HG03060 (cell line): ENCODE data around the gene CSTB.

ENCODE experiments used
- ATAC-seq: cut with Tn5 transposase; IDR thresholded peaks from one replicate; pipeline ENCODE4 v1.9.1; 2021; ENCODE audit warnings: low read depth, moderate number of reproducible peaks; ENCODE audit not compliant: unreplicated experiment

Gene CSTB

DNA sequence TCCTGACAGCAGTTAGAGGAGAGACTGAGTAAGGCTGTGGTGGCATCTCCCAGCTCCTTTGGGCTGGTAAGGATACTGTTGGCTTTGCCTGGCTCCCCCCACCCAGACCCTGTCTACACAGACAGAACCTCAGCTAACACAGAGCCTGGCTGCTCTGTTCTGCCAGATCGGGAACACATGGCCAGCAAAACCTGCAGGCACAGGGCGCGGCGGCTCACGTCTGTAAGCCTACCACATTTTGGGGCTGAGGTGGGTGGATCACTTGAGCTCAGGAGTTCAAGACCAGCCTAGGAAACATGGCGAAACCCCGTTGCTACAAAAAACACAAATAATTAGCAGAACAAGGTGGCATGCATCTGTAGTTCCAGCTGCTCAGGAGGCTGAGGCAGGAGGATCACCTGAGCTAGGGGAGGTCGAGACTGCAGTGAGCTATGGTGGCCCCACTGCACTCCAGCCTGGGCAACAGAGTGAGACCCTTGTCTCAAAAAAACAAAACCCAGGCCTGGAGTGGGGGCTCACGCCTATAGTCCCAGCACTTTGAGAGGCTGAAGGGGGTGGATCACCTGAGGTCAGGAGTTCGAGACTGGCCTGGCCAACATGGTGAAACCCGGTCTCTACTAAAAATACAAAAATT, 6.7 kb downstream of the CSTB start:
- no peak for ATAC-seq

DNA sequence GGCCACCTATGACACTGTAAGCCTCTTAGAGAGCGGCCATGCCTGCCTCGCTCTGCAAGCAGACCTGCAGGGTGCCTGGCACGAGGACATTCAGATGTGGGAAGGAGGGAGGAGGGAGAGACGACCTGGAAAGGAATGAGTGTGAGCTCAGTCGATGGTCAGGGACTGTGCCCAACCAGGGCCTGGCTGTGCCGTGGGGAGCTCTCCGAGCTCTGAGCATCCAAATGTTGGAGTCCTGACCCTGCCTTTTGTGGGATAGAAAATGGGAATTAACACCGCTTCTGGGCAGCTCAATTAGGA, 7.3 kb downstream of the CSTB start:
- no peak for ATAC-seq

DNA sequence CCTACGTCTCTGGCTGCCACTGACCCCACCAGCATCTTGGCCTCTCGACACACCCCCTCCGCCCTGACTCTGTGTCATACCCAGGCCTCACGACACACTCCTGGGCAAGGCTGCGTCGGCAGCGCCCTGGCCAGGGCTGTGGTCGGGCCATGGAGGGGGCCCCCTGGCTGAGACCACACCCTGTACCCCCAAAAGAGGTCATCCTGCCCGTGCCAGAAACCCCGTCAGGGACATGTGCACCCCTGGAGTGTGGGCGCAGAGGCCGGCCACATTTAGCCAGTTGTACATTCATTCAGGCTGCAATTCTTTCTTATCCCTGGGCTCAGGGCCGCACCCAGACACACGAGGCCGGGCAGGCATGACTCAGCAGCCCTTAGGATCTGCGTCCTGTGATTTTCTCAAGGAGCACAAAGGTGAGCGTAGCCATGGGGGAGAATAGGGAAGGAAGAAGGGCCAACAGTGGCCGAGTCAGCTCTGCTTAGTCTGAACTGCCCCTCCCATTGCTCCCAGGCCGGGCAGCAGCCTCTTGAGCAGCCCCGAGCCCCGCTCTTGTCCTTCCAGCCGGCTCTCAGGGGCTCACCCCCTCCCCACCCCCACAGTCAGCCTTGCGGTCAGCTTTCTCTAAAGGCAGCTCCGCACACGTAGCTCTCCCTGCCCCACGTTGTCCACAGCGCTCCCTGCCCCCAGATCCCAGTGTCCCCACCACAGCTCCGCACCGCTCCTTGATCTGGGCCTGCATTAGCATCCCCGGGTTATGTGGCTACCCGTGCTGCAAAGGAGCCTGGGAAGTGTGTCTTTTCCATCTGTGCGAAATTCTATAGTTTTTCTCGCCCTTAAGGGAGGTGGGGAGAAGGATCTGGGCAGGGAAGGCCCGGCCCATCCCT, 7.9 kb downstream of the CSTB start:
- no peak for ATAC-seq

DNA sequence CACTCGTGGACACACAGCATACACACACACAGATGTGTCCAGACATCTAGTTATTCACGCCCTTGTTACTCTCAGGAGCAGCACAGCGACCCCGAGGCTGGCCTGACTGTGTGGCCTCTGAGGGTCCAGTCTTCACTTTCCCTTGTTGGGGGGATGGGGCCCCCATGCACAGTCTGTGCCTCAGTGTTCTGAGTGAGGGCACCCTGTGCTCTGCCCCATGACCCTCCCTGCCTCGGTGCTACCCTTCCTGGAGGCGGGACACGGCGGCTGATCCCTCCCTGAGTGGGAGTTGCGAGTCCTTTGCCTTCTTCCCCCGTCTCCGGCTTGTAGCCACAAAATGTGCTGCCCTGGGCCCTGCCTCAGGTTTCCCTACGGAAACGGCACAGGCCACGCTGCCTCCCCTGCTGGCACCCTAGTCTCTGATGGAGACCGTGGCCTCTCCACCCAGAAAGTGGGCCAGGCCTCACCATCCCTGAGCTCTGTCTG, 8.6 kb downstream of the CSTB start:
- no peak for ATAC-seq

DNA sequence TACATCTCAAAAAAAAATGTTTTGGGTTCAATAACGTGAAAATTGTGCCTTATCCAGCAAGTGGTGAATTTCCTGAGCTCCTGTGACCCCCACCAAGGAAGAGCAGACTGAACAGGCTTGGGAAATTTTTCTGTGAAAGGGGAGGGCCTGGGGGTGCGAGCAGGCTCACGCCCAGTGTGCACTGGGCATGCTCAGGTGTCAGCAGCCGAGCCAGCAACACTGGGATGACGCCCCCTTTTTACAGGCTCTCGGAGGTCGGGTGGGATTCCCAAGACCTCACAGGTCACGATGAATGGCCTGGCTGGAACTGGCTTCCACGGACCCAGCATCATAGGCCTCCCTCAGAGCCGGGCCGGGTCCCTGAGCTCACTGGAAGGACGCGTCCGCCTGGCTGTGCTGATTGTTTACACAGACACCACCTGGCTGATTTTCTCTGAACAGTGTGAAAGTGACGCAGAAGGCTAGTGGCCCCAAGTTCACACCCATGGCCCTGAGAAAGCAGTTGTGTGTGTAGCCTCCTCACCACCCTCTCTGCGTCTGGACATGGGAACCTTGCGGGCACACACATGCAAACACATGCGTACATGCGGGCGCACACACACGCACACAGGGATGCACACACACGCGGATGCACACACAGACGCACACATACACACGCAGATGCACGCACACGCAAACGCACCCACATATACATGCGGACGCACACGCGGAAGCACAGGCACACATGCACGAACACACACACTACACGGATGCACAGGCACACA, 9.2 kb downstream of the CSTB start:
- no peak for ATAC-seq

DNA sequence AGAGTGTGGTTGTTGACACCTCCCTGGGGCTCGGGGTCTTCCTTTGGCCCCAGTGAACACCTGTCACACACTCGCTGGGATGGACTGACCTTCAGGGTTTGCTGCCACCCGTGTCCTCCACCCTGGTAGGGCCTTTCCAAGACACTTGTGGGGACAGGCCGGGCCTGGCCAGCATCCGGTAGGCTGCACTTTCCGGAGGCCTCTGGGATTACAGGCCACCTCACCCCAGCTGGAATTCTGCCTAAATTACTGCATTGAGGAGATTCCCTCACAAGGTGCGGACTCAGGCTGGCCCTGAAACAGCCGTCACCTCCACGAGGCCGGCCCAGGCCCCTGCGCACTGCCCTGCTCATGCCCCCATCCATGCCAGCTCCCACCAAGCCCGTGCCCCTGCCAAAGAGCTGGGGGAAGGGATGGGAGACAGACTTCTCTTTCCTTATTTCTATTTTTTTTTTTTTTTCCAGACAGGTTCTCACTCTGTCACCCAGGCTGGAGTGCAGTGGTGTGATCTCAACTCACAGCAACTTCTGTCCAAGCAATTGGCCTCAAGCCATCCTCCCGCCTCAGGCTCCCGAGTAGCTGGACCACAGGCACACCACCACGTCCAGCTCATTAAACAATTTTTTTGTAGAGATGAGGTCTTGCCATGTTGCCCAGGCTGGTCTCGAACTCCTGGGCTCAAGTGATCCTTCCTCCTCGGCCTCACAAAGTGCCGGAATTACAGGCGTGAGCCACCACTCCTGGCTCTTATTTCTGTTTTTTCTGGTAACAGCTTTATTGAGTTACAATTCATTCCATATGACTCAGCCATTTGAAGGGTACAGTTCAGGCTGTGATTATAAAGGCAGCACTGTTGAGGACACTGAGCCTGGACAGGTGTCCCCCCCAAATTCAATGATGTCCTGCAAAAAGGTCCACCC, 11.3 kb downstream of the CSTB start:
- ATAC-seq: no peak

DNA sequence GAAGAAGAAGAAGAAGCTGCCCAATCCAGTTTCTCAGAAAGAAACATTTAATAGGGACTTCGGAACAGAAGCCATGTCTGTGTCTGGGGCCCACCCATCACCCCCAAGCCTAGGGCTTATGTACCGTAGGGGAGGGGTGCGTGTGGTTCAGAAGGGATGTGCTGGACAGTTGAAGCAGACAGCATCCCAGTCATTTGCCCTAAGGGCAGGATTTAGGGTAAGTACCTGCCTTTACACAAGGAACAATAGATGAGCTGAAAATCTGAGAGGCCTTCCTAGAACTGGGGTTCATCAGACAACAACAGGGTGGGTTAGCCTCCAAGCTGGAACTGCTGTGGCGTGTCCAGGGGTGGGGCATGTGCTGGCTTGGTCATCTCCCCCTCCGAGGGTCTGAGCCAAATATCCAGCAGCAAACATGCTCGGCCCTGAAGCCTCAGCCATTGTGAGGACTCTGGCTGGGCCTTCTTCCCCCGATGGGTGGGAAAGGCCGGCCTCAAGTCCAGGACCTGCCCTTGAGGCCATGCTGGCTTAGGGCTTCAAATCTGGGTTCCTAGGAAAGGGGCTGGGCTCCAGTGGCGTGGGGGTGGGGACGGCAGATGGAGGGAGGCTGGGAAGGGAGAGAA, 12.1 kb downstream of the CSTB start:
- no peak for ATAC-seq

DNA sequence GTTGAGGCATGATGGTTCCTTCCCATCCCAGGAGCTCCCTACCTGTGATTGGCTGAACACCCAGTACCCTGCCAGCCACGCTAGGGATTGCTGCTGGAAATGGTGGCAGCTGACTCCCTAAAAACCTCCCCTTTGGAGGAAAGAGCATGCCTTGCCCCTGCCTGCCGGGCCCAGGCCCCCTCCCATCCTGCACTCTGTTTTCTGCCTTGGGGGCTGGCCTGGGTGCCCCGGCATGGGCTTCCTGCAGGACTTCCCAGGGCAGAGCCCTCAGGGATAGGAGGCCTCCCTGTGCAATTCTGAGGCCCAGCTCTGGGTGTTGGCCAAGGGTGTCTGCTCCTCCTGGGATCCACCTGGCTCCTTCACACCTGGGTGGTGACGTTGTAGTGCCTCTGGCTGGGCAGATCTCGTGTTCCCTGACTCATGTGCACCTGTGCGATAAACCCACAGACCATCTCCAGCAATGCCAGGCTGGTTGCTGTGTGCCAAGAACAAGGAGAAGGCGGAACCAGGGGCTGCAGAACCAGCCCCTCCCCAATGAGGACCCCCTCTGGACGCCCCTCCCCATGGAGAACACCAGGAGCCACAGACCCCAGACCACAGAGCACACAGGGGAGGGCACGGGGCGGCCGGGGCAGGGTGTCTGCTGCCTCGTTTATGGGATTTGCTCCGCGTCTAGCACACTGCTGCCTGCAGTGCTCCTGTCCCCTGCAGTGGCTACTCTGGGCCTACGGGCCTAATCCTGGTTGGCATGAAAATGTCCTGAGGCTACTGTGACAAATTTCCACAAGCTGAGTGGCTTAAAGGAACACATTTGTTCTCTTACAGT, 13.6 kb downstream of the CSTB start:
- ATAC-seq: no peak

DNA sequence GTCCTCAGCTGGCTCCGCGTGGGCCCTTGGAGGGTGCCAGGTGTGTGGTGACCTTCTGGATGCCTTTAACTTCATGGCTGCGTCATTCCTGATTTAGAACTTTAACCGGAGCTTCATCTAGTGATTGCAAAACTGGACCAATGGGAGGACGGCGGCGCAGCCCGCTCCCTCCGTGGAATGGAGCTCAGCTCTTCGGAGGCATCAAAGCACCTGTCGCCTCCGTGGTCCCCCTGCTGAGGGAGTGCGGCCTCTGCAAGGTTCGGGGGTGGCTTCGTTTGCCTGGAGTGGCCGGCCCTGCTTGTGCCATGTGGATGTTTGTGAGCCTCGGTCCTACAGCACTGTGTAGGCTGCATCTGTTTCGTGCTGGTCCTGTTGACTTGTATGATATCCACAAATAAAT, 14.2 kb downstream of the CSTB start:
- ATAC-seq: no peak

DNA sequence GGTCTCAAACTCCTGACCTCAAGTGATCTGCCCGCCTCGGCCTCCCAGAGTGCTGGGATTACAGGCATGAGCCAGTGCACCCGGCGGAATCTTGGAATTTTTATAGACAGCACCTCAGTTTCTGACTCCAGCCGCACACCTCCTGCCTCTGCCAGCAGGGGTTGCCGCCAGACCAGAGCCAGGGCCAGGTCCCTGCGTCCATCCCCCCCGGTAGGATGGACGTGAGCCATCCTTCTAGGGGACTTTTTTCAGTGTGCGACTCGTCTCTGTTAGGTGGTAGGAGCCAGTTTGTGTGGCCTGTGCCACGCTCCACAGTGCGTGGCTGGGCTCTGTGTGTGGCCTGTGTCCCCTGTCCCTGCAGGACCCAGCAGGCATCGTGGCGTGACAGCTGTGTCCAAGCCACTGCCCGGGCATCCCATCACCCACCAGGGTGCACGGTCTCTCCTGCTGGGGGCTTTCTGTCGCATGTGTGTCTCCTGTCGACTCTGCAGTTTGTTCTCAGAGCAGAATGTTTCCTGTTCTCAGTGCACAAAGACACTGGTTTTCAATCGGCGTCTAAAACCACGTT, 15.6 kb downstream of the CSTB start:
- no peak for ATAC-seq

DNA sequence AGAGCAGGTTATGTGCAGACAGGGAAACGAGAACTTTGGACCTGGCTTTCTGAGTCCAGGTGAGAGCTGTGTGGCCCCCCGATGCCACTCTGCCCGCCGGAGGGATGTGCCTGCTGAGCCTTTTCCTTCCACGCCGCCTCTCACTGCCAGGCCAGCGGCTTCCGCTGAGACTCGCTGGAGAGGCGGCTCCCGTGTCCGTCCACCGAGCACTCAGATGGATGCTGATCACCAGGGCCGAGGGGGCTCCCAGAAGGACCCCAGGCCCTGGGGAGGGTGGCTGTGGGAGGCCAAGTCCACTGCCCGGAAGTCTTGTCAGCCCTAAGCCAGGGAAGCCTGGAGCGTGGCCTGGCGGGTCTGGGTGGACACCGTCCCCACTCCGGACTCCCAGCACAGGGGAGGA, 16.5 kb downstream of the CSTB start:
- no peak for ATAC-seq

DNA sequence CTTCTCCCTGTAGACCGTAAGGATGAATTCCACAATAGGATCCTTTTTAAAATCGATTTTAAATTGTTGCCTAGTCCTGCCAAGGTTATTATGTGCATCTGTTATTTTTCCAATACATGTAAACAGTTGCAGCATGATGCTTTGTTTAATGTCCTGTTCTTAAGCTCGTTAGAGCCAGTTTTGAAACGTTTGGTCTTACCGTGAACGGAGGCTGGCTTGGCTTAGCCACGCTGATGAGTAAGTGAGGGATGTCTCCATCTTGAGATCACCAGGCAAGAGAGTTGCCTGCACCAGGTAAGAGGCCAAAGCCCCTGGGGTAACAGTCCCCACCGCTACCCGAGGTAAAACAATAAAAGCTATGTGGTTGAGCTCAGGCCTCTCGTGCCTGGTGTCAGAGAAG, 17.3 kb downstream of the CSTB start:
- no peak for ATAC-seq

DNA sequence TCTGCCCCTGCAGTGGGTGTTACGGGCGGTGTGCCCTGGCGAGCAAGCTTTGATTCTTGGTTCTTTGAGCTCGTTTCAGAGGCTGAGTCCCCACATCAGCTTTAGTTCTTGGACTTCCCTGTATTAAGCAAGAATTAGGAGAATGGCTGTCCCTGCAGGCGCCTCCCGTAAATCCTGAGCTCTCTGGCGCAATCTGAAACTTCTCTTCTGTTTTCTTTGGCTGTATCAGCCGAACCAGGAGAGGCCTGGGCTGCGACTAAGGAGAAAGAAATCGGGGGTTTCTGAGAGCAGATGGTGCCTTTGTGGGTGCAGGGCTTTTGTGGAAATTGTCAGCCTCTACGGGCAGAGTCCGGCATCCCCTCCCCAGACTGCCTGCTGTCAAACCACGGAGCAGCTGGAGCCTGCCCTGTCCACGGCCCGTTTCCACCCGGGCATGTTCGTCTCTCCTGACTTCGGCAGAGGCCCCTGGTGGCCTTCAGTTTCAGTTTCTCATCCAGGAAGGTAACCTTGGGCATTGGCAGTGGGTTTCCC, 17.9 kb downstream of the CSTB start:
- ATAC-seq: no peak

DNA sequence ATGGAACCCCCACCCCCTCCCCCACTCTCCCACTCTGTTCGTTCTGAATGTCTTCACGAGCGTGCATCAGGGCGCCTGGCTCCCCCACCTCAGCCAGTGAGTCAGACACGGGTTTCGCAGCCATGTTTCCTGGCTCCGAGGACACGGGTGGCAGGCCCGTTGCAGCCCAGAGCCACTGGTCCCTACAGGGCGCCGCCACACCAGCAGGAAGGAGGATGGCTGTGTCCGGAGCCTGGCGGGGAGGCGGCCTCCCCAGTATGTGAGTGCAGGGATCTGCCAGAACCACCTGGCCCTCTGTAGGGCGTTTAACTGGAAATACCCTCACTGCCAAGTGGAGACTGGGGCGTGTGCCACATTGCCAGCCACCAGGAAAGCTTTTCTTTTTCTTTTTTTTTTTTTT, 18.5 kb downstream of the CSTB start:
- ATAC-seq: no peak

DNA sequence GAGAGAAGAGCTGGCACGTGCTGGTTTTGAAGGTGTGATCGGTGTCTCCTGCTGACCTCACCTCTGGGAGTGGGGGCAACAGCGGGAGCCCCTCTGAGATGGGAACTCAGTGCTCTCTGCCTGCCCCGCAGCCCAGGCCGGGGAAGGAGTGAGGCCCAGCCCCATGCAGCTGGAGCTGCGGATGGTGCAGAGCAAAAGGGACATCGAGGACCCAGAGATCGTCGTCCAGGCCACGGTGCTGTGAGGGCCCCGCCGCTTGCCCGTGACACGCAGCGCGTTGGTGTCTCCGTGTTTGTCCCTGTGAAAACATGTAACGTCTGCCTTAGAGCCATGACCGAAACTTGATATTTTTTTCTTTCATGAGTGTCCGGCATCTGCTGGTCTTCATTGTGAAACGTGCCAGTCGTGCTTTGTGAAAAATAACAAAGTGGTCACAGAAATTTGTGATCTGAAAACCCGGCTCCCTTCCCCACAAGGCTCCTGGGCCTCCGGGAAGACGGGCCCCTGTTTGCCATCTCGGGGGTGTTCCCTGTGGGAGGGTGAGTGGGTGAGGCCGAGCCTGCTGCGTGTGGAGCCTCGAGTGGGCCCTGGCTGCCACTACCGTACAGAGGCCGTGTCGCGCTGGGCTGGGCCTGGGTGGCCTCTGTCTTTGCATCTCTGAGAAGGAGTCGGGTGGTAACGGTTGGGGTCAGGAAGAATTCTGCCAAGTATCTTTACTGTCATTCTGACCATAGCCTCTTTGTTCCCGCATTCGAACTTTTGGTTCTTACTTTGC, 20.1 kb downstream of the CSTB start:
- no peak for ATAC-seq

DNA sequence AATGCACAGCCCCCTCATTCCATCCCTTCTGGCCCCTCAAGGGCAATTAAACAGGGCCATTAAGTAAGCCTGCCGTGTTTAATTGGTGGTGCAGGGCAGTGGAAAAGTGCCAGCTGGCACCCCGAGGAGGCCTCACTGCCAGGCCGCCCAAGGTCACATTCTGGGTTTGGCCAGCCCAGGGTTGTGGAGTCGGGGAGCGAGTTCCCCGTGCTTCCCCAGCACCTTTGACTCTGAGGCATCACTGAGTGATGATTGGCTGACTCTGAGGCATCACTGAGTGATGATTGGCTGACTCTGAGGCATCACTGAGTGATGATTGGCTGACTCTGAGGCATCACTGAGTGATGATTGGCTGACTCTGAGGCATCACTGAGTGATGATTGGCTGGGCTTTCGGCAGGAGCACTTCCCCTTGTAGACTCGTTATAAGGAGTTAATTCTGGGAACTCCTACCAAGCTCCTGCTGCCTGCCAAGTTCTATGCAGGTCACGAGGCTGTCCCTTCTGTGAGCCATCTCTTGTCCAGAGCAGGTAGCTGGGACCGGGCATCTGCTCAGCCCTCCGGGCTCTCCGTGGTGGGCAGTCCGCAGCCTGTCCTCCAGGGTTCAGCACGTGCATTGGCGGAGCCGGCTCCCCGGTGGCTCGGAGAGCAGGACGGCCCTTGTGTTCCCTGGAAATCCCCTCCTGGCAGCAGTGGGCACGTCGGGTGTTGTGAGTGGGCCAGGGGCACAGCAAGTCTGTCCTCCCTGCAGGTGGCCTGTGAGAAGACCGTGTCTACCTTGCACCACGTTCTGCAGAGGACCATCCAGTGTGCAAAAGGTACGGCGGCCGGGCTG, 20.9 kb downstream of the CSTB start:
- no peak for ATAC-seq

DNA sequence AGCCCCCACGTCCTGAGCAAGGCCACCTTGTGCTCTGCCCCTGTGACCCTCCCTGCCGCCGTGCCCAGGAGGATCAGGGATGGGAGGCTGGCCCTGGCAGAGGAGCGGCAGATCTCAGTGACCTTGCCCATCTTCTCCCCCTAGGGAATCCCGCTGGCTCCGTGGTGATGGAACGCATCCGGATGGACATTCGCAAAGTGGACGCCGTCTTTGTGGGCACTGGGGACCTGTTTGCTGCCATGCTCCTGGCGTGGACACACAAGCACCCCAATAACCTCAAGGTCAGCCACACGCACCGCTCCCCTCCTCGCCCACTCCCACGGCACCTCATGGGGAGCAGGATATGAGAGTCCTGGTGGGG, 22.7 kb downstream of the CSTB start:
- ATAC-seq: no peak
